GM11168 (cell line): ENCODE results near the gene WDR18.

Source experiments
- in situ Hi-C: fragments of 300-500 bp; cut with MboI; formaldehyde crosslinking; loops from one replicate; pipeline ENCODE4 v1.12.0; 2022; ENCODE audit warnings: low sequenced_read_pairs; ENCODE audit not compliant: unreplicated experiment

The WDR18 gene

GRCh38 chr19:984165-984967, at the start of gene WDR18:
TSS of gene WDR18 (plus strand) at chr19:984345. CDS start at chr19:984354, 9 bp downstream.
- in situ Hi-C loops = loop anchor here (5.0 to 10.0 kb wide), 2 partner anchors 62 to 120 kb away; no protein-coding TSS in a partner anchor

- in situ Hi-C loops = no loop called here
Observed at GRCh38 chr19:934865-935479, 49.2 kb upstream of the WDR18 start.

GRCh38 chr19:936175-936546, 48.0 kb upstream of the WDR18 start:
- in situ Hi-C loops = no loop called here

GRCh38 chr19:937259-937694, 46.9 kb upstream of the WDR18 start:
- in situ Hi-C loops = no loop called here

GRCh38 chr19:938233-938923, 45.8 kb upstream of the WDR18 start:
- in situ Hi-C loops = no loop called here

GRCh38 chr19:939439-939838, 44.7 kb upstream of the WDR18 start:
- in situ Hi-C loops = no loop called here

GRCh38 chr19:939922-940321, 44.2 kb upstream of the WDR18 start:
- in situ Hi-C loops = no loop called here

- in situ Hi-C loops = no loop called here
Observed at GRCh38 chr19:940591-941291, 43.4 kb upstream of the WDR18 start.

- in situ Hi-C loops = no loop called here
Observed at GRCh38 chr19:941292-942132, 42.6 kb upstream of the WDR18 start.

GRCh38 chr19:942133-942645, 42.0 kb upstream of the WDR18 start:
- in situ Hi-C loops = no loop called here

GRCh38 chr19:943551-944170, 40.5 kb upstream of the WDR18 start:
- in situ Hi-C loops = no loop called here

- in situ Hi-C loops = no loop called here
Observed at GRCh38 chr19:944171-944567, 40.0 kb upstream of the WDR18 start.

GRCh38 chr19:944663-945241, 39.4 kb upstream of the WDR18 start:
- in situ Hi-C loops = no loop called here

GRCh38 chr19:945401-946252, 38.5 kb upstream of the WDR18 start:
- in situ Hi-C loops = no loop called here

GRCh38 chr19:947090-947706, 36.9 kb upstream of the WDR18 start:
- in situ Hi-C loops = no loop called here

- in situ Hi-C loops = no loop called here
Observed at GRCh38 chr19:947707-948539, 36.2 kb upstream of the WDR18 start.
